ENCODE results near the gene SELENOW. TPM values are rescaled to one million over a fixed set of nuclear protein-coding genes. Genes with fewer than 3 reads are reported as not detected.

SELENOW gene
- 285 to 351 TPM (median 337 TPM) in 3 replicates for total RNA-seq
- long read RNA-seq, transcript SELENOW-212 (6 exons, 888 nt) = minor isoform, 168 of 351 reads
- long read RNA-seq, transcript SELENOW-215 (1 exons, 2,503 nt) = major isoform, 175 of 351 reads
- long read RNA-seq, partial matches to known transcripts = 0 of 351 reads
- long read RNA-seq, other reads (novel, unspliced or antisense) = 3 of 351 reads

DNA sequence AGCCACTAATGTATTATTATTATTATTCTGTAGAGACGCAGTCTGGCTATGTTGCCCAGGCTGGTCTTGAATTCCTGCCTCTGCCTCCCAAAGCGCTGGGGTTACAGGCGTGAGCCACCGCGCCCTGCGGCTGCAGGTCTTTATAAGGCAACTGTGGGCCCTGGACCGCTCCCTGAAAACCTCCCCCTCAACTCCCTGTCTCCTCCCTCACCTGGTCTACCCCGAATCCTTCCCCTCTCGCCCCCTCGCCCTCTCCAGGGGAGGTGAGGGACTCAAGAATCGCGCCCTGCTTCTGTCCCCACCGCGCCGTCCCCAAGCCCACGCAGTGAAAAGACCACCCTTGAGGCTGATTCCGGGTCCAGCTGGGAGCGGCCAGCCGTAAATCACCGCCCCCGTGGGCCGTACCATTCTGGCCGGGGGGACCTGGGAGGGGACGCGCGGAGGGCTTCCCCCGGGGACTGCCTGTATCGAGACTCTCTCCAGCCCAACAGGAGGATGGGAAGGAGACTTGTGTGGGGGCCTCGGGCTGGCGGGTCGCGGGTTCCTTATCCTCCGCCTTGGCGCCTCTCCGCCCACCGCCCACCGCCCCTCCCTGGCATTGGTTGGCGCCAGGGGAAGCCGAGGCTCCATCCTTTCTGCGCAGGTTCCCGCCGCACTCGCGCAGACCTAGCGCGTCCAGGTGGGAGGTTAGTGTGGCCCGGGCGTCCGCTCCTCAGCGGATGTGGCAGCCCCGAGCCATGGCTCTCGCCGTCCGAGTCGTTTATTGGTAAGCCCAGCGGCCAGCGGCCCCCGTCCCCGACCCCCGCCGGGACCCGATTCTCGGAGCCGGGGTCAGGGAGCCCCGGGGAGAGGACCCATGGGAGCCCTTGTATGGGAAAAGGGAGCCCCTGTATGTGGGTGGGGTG is at the start of gene SELENOW:
Gene SELENOW, plus strand, starts transcription at position 655 of the 905 bp plus-strand sequence. Its CDS starts 83 bp downstream, at position 738.
- TF ChIP-seq, protein P1, sequence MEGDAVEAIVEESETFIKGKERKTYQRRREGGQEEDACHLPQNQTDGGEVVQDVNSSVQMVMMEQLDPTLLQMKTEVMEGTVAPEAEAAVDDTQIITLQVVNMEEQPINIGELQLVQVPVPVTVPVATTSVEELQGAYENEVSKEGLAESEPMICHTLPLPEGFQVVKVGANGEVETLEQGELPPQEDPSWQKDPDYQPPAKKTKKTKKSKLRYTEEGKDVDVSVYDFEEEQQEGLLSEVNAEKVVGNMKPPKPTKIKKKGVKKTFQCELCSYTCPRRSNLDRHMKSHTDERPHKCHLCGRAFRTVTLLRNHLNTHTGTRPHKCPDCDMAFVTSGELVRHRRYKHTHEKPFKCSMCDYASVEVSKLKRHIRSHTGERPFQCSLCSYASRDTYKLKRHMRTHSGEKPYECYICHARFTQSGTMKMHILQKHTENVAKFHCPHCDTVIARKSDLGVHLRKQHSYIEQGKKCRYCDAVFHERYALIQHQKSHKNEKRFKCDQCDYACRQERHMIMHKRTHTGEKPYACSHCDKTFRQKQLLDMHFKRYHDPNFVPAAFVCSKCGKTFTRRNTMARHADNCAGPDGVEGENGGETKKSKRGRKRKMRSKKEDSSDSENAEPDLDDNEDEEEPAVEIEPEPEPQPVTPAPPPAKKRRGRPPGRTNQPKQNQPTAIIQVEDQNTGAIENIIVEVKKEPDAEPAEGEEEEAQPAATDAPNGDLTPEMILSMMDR (IDR thresholded peaks at IDR 0.05) = no peak
- no peak for DNase-seq (ENCODE audit: low spot score)
- H3K27ac Mint-ChIP-seq (ENCODE audit: unreplicated experiment) = peak within 1 kb of the TSS; percentile 94

DNA sequence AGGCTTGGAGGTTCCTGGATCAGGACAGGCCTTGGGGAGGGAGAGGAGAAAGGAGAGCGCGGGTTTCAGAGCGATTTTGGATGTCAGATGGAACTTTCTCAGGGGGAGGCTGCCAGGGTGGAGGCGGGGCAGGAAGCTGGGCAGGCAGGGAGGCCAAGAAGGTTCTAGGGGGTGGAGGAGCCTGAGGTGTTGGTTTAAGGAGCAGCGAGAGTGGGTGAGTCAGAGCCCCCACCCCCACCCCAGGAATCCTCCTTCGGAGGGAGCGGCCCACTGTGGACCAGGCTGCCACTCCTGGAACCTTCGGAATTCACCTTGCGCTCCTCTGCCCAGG is 49.1 kb upstream of the SELENOW start:
- H3K9me3 Mint-ChIP-seq (ENCODE audit: low read depth) = no peaks in the 10 kb centered on the region

More for the DNA sequence above, at the start of gene SELENOW:
- H3K27me3 Mint-ChIP-seq (ENCODE audit: low read depth) = no peaks in the 10 kb centered on the region
- H3K4me1 Mint-ChIP-seq (ENCODE audit: low read depth) = peaks cover 38% of the 10 kb centered on the region
- peak within 1 kb of the TSS; percentile 98 for H3K4me3 Mint-ChIP-seq (ENCODE audit: unreplicated experiment)
- H3K9me3 Mint-ChIP-seq (ENCODE audit: low read depth) = no peaks in the 10 kb centered on the region
- peaks cover 11% of the 10 kb centered on the region for H3K36me3 Mint-ChIP-seq (ENCODE audit: low read depth)

DNA sequence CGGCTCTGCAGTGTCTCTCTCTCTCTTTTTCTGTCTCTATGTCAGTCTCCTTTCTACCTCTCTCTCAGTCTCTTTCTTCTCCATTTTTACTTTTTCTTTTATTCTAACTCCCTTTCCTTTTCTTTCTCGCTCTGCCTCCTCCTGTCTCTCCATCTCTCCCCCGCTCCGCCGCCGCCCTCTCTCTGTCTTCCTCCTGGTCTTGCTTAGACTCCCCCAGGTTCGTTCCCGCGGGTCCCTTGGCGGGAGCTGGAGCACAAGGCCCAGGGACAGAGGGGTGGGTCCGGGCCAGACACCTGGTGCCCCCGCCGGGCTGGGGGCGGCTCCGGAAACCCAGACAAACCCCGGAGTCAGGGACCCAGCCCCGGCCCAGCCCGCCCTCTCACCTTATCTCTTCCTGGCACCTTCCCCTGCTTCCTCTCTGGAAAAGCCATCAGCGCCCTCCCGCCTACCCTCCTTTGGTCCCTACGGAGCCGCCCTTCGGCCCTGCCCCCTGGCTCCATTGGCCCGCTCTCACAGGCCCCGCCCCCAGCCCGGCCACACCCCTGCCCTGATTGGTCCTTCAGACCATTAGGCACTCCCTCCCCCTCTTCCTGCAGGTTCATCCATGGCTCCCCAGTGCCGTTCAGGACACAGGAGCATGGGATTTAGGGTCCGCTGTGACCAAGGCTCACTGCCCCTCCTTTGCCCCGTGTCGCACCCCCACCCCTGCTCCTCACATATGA is 48.5 kb upstream of the SELENOW start:
- Mint-ChIP-seq H3K4me1 (ENCODE audit: low read depth) (peaks cover 74% of the 10 kb centered on the region), H3K36me3 (ENCODE audit: low read depth) (peaks cover 40% of the 10 kb centered on the region), H3K4me3 (ENCODE audit: unreplicated experiment) (peak overlapping the region; percentile 76), H3K27me3 (ENCODE audit: low read depth) (no peaks in the 10 kb centered on the region), H3K27ac (ENCODE audit: unreplicated experiment) (peak overlapping the region; percentile 95), H3K9me3 (ENCODE audit: low read depth) (no peaks in the 10 kb centered on the region)
- TF ChIP-seq, protein P1 (IDR thresholded peaks at IDR 0.05) = no peak
- DNase-seq (ENCODE audit: low spot score) = no peak

More for the DNA sequence above, 49.1 kb upstream of the SELENOW start:
- Mint-ChIP-seq H3K4me1 (ENCODE audit: low read depth) (peaks cover 79% of the 10 kb centered on the region), H3K4me3 (ENCODE audit: unreplicated experiment) (peak overlapping the region; percentile 76), H3K27ac (ENCODE audit: unreplicated experiment) (peak overlapping the region; percentile 95), H3K27me3 (ENCODE audit: low read depth) (no peaks in the 10 kb centered on the region), H3K36me3 (ENCODE audit: low read depth) (peaks cover 42% of the 10 kb centered on the region)
- TF ChIP-seq, protein P1 (IDR thresholded peaks at IDR 0.05) = no peak
- DNase-seq (ENCODE audit: low spot score) = no peak

DNA sequence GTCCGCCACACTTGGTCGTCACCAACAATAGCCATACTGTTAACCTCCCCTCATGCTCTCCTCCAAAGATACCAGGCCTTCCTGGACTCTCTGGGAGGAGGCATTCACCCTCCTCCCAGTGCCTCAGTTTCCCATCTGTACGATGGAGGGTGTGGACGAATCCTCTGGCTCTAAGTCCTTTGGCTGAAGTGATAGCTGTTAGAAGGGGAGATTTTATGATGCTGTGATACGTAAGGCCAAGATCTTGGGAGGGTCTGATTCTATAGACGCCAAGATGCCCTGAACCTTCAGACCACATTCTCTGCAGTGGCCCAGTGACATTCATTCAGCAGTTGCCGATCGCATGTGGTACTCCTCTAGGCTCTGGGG is 48.0 kb upstream of the SELENOW start:
- peaks cover 37% of the 10 kb centered on the region for H3K36me3 Mint-ChIP-seq (ENCODE audit: low read depth)
- DNase-seq (ENCODE audit: low spot score) = no peak
- H3K27ac Mint-ChIP-seq (ENCODE audit: unreplicated experiment) = peak overlapping the region; percentile 74
- no peak overlapping the region for H3K4me3 Mint-ChIP-seq (ENCODE audit: unreplicated experiment)
- no peaks in the 10 kb centered on the region for H3K9me3 Mint-ChIP-seq (ENCODE audit: low read depth)
- H3K4me1 Mint-ChIP-seq (ENCODE audit: low read depth) = peaks cover 68% of the 10 kb centered on the region
- H3K27me3 Mint-ChIP-seq (ENCODE audit: low read depth) = no peaks in the 10 kb centered on the region
- TF ChIP-seq, protein P1 (IDR thresholded peaks at IDR 0.05) = no peak

DNA sequence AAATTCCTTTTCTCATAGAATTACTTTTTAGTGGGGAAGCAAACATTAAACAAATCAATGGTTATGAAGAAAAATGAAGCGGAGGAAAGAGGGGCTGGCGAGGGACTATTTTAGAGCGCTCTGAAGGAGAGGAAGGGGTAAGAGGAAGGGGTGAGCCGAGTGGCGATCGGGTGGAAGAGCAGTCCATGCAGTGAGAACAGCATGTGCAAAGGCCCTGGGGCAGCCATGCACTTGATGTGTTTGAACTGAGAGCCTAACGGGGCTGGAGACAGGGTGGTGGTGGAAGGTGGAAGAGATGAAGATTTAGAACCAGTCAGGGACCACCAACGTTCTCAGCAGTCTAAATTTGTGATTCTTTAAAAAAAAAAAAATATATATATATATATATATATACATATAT is 47.6 kb upstream of the SELENOW start:
- Mint-ChIP-seq H3K4me3 (ENCODE audit: unreplicated experiment) (no peak overlapping the region), H3K4me1 (ENCODE audit: low read depth) (peaks cover 65% of the 10 kb centered on the region), H3K36me3 (ENCODE audit: low read depth) (peaks cover 37% of the 10 kb centered on the region), H3K27me3 (ENCODE audit: low read depth) (no peaks in the 10 kb centered on the region), H3K9me3 (ENCODE audit: low read depth) (no peaks in the 10 kb centered on the region), H3K27ac (ENCODE audit: unreplicated experiment) (peak overlapping the region; percentile 74)
- DNase-seq (ENCODE audit: low spot score) = no peak
- TF ChIP-seq, protein P1 (IDR thresholded peaks at IDR 0.05) = no peak
